Progenitor cell of endocrine pancreas (in vitro differentiated cells): Measurements from ENCODE around the gene CD4. TPM values are rescaled to one million over a fixed set of nuclear protein-coding genes. Genes with fewer than 3 reads are reported as not detected.
A peak's percentile ranks its signal among the peaks of the same experiment; 100 is the strongest.
"Not testable (repeated sequence)": the region's sequence is repeated elsewhere in the genome, so short reads cannot be mapped to it uniquely, and the experiment has no call there.

ENCODE experiments used
- DNase-seq: peaks from one replicate; pipeline ENCODE4 v3.0.0; 2021; ENCODE audit warnings: low spot score; ENCODE audit not compliant: unreplicated experiment
- H3K27ac Mint-ChIP-seq: 2 replicates; pipeline ENCODE4 v1.8.0; 2021; ENCODE audit warnings: mild to moderate bottlenecking, moderate library complexity, mixed read lengths
- H3K27me3 Mint-ChIP-seq: 2 replicates; pipeline ENCODE4 v1.8.0; 2021; ENCODE audit warnings: mixed read lengths
- H3K36me3 Mint-ChIP-seq: 2 replicates; pipeline ENCODE4 v1.8.0; 2022; ENCODE audit warnings: mixed read lengths; ENCODE audit not compliant: insufficient read depth
- H3K4me1 Mint-ChIP-seq: 2 replicates; pipeline ENCODE4 v1.8.0; 2021; ENCODE audit warnings: low read depth, mixed read lengths
- H3K4me3 Mint-ChIP-seq: 2 replicates; pipeline ENCODE4 v1.8.0; 2021; ENCODE audit warnings: low read depth, mild to moderate bottlenecking, moderate library complexity, mixed read lengths
- H3K9me3 Mint-ChIP-seq: 2 replicates; pipeline ENCODE4 v1.8.0; 2021; ENCODE audit warnings: low read depth, mixed read lengths
- long read RNA-seq: library from polyadenylated mRNA; unstranded; transcript quantifications from one replicate; pipeline ENCODE4 v2.0.0, GENCODE V29; 2020
- total RNA-seq: library from RNA; stranded (reverse); gene quantifications from 2 replicates; pipeline ENCODE4 v1.2.1, GENCODE V29; 2021
- TF ChIP-seq, protein P1 (sequence below): fragments of 200-600 bp; sonication (generic); IDR thresholded peaks from one replicate; pipeline ENCODE4 v1.5.0; 2021; ENCODE audit warnings: antibody characterized with exemption, mild to moderate bottlenecking; ENCODE audit not compliant: unreplicated experiment

Gene CD4
- 1.5 and 2.1 TPM in 2 replicates for total RNA-seq
- long read RNA-seq, partial matches to known transcripts: 1 of 1 reads
- long read RNA-seq, other reads (novel, unspliced or antisense): 0 of 1 reads

DNA sequence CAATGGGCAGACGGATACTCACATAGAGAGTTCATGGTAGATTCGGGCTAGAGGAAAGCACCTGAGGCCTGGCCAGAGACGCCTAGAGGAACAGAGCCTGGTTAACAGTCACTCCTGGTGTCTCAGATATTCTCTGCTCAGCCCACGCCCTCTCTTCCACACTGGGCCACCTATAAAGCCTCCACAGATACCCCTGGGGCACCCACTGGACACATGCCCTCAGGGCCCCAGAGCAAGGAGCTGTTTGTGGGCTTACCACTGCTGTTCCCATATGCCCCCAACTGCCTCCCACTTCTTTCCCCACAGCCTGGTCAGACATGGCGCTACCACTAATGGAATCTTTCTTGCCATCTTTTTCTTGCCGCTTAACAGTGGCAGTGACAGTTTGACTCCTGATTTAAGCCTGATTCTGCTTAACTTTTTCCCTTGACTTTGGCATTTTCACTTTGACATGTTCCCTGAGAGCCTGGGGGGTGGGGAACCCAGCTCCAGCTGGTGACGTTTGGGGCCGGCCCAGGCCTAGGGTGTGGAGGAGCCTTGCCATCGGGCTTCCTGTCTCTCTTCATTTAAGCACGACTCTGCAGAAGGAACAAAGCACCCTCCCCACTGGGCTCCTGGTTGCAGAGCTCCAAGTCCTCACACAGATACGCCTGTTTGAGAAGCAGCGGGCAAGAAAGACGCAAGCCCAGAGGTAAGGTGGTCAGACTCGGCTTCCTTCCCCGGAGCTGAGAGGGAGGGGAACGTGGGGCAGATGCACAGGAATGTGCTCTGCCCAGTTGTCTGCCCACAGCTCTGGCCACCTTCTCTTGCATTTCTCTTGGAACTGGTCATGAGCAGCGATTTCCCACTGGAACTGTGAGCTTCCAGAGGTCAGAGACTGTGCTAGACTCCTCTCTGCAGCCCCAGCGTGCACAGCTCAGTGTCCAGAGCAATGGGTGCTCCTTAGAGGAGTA lies at the start of gene CD4:
TSS of gene CD4 (plus strand) at position 557 of the 953 bp plus-strand sequence. CDS start 10,611 bp downstream, outside the sequence.
- no peak for DNase-seq
- TF ChIP-seq, protein P1, sequence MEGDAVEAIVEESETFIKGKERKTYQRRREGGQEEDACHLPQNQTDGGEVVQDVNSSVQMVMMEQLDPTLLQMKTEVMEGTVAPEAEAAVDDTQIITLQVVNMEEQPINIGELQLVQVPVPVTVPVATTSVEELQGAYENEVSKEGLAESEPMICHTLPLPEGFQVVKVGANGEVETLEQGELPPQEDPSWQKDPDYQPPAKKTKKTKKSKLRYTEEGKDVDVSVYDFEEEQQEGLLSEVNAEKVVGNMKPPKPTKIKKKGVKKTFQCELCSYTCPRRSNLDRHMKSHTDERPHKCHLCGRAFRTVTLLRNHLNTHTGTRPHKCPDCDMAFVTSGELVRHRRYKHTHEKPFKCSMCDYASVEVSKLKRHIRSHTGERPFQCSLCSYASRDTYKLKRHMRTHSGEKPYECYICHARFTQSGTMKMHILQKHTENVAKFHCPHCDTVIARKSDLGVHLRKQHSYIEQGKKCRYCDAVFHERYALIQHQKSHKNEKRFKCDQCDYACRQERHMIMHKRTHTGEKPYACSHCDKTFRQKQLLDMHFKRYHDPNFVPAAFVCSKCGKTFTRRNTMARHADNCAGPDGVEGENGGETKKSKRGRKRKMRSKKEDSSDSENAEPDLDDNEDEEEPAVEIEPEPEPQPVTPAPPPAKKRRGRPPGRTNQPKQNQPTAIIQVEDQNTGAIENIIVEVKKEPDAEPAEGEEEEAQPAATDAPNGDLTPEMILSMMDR: no peak
- peaks cover 8% of the 10 kb centered on the region for H3K4me1 Mint-ChIP-seq
- peaks cover 31% of the 10 kb centered on the region for H3K27me3 Mint-ChIP-seq
- no peak within 1 kb of the TSS for H3K4me3 Mint-ChIP-seq
- no peaks in the 10 kb centered on the region for H3K9me3 Mint-ChIP-seq
- H3K36me3 Mint-ChIP-seq: no peaks in the 10 kb centered on the region
- H3K27ac Mint-ChIP-seq: no peak within 1 kb of the TSS

DNA sequence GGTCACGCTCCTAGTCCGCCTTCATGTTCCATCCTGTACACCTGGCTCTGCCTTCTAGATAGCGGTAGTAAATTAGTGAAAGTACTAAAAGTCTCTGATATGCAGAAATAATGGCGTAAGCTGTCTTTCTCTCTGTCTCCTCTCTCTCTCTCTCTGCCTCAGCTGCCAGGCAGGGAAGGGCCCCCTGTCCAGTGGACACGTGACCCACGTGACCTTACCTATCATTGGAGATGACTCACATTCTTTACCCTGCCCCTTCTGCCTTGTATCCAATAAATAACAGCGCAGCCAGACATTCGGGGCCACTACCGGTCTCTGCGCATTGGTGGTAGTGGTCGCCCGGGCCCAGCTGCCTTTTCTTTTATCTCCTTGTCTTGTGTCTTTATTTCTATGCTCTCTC lies 47.2 kb upstream of the CD4 start:
- not testable (repeated sequence) for H3K4me3 Mint-ChIP-seq, H3K27me3 Mint-ChIP-seq, H3K4me1 Mint-ChIP-seq, H3K9me3 Mint-ChIP-seq, H3K27ac Mint-ChIP-seq, DNase-seq
- H3K36me3 Mint-ChIP-seq: peaks cover 12% of the 10 kb centered on the region

DNA sequence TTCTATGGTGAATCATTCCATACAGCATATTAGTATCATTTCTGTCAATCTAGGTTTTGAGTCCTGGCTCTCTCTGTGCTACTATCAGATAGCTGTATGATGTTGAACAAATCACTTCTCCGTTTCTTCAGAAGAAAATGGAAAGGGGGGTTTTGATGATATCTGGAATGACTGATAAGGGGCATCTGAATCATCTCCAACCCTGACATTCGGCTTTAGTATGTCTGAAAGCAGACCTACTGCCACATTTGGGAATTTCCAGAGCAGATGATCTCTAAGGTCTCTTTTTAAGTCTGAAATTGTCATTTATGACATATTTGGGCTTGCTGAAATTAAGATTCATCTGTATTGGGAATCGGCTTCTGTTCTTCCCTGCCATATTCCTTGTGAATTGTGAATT lies 46.5 kb upstream of the CD4 start:
- no peaks in the 10 kb centered on the region for H3K27me3 Mint-ChIP-seq
- H3K9me3 Mint-ChIP-seq: no peaks in the 10 kb centered on the region
- no peak overlapping the region for H3K27ac Mint-ChIP-seq
- DNase-seq: no peak
- no peaks in the 10 kb centered on the region for H3K4me1 Mint-ChIP-seq
- TF ChIP-seq, protein P1: no peak
- H3K36me3 Mint-ChIP-seq: peaks cover 19% of the 10 kb centered on the region
- no peak overlapping the region for H3K4me3 Mint-ChIP-seq

DNA sequence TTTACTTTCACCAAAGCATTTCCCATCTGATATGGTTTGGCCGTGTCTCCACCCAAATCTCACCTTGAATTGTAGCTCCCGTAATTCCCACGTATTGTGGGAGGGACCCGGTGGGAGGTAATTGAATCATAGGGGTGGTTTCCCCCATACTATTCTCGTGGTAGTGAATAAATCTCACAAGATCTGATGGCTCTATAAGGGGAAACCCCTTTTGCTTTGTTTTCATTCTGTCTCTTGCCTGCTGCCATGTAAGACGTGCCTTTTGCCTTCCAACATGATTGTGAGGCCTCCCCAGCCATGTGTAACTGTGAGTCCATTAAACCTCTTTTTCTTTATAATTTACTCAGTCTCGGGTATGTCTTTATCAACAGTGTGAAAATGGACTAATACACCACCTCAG lies 46.0 kb upstream of the CD4 start:
- H3K27ac Mint-ChIP-seq, H3K4me3 Mint-ChIP-seq, H3K27me3 Mint-ChIP-seq, H3K9me3 Mint-ChIP-seq, DNase-seq, H3K4me1 Mint-ChIP-seq: not testable (repeated sequence)
- H3K36me3 Mint-ChIP-seq: peaks cover 24% of the 10 kb centered on the region

DNA sequence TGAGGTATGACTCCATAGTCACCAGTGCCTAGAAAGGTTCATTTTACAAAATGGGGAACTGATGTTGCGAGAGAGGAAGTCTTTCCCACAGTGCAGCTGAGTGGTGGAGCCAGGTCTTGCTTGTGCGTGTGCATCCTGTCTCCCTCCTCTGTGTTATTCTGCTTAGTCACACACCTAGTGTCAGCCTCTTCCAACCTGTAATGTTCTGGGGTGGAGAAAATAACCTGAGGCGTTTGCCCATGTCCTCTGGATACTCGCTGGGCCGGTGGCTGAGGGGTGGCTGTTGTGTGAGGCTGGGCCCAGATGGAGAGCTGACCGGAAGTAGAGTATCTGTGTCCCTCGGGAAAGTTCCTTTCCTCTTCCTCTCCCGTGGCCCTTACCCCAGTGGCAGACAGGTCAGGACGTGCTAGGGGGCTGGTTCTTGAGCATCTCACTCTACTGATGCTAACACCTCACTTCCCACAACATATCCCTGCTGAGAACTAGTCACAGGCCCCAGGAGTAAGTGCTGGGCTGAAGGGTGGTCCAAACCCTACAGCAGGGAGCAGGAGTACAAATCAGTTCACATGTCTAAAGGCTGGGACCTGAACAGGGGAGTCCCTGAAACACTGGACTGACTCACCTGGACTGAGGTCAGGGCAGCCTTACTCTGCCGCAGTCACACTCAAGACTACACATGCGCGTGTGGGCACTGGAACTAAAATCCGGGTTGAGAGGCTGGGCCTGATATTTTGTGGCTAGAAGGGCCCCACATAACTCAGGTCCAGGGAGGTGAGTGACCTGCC lies 43.4 kb upstream of the CD4 start:
- peaks cover 35% of the 10 kb centered on the region for H3K36me3 Mint-ChIP-seq

More for the DNA sequence above, 43.4 kb upstream of the CD4 start:
- H3K27me3 Mint-ChIP-seq: no peaks in the 10 kb centered on the region
- TF ChIP-seq, protein P1: no peak
- no peaks in the 10 kb centered on the region for H3K4me1 Mint-ChIP-seq
- no peak overlapping the region for H3K4me3 Mint-ChIP-seq
- no peak for DNase-seq
- no peaks in the 10 kb centered on the region for H3K9me3 Mint-ChIP-seq
- H3K27ac Mint-ChIP-seq: peak overlapping the region; percentile 65
